ENCODE data around the gene GIMAP1. TPM values are rescaled to one million over a fixed set of nuclear protein-coding genes. Genes with fewer than 3 reads are reported as not detected.

Gene GIMAP1
- total and polyA plus RNA-seq, 4 donors = 4.6 to 10.0 (median 7.6) TPM

DNA sequence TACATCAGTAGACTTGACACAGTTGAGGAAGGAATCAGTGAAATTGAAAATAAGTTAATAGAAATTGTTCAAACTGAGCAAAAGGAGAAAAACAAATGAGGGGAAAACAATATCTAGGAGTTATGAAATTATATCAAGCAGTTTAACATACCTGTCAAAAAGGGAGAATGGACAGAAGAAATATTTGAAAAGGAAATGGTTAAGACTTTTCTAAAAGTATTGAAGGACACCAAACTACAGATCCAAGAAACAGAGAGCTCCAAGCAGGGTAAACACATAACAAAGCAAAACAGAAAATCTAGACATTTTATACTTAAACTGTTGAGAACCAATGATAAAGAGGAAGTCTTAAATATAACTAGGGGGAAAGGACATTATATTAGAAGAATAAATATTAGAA lies 12.2 kb downstream of the GIMAP1 start:
- Histone ChIP-seq H3K27me3 (ENCODE audit: control insufficient read depth in 3 of 3, insufficient read depth in 3 of 3, low read length in 2 of 3) (peaks cover 0 to under 1% (median 0%) of the 10 kb centered on the region in 3 donors), H3K36me3 (ENCODE audit: control insufficient read depth in 4 of 4, insufficient read depth in 4 of 4, low read length in 4 of 4) (no peaks in the 10 kb centered on the region), H3K4me1 (ENCODE audit: control insufficient read depth in 5 of 5, insufficient read depth in 5 of 5, low read length in 5 of 5) (no peaks in the 10 kb centered on the region), H3K9me3 (ENCODE audit: control insufficient read depth in 4 of 4, insufficient read depth in 3 of 4, low read length in 3 of 4) (peaks cover 0 to 6% (median 1%) of the 10 kb centered on the region in 4 donors), H3K4me3 (no peak overlapping the region), H3K9ac (ENCODE audit: insufficient read depth in 1 of 2, low read length in 2 of 2) (no peak overlapping the region), H3K27ac (ENCODE audit: low read depth in 1 of 2, low read length in 1 of 2) (no peak overlapping the region)
- no peak for ATAC-seq (ENCODE audit: insufficient read depth, low FRiP score)
- no peak for DNase-seq
- TF ChIP-seq, protein P1, sequence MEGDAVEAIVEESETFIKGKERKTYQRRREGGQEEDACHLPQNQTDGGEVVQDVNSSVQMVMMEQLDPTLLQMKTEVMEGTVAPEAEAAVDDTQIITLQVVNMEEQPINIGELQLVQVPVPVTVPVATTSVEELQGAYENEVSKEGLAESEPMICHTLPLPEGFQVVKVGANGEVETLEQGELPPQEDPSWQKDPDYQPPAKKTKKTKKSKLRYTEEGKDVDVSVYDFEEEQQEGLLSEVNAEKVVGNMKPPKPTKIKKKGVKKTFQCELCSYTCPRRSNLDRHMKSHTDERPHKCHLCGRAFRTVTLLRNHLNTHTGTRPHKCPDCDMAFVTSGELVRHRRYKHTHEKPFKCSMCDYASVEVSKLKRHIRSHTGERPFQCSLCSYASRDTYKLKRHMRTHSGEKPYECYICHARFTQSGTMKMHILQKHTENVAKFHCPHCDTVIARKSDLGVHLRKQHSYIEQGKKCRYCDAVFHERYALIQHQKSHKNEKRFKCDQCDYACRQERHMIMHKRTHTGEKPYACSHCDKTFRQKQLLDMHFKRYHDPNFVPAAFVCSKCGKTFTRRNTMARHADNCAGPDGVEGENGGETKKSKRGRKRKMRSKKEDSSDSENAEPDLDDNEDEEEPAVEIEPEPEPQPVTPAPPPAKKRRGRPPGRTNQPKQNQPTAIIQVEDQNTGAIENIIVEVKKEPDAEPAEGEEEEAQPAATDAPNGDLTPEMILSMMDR (IDR thresholded peaks at IDR 0.05; ENCODE audit: control extremely low read depth, extremely low read depth) = no peak

DNA sequence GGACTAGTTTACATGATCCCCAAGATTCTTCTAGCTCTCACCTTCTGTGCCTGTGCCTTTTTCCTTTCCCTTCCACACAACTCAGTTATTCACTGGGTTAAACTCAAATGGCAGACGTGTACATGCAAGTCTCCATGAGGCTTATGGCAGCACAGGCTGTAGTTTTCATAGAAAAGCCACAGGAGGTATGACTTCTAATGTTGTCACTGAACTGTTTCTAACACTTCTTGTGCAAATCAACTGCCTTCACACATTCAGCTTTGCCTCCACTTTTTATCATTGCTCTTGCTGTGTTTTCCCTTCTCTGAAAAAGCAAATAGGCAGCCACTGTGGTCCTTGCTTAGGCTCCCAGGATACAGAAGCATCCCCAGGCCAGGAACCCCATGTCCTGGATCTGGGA lies 15.5 kb downstream of the GIMAP1 start:
- no peak for DNase-seq
- H3K27me3 ChIP-seq (ENCODE audit: control insufficient read depth in 3 of 3, insufficient read depth in 3 of 3, low read length in 2 of 3) = peaks cover 0 to 2% (median 2%) of the 10 kb centered on the region in 3 donors
- WGBS, 2 donors = 63 to 94% methylated on average over 1 of the region's 1 CpG
- H3K9ac ChIP-seq (ENCODE audit: insufficient read depth in 1 of 2, low read length in 2 of 2) = no peak overlapping the region
- no peak for ATAC-seq (ENCODE audit: insufficient read depth, low FRiP score)
- no peaks in the 10 kb centered on the region for H3K4me1 ChIP-seq (ENCODE audit: control insufficient read depth in 5 of 5, insufficient read depth in 5 of 5, low read length in 5 of 5)
- no peak overlapping the region for H3K27ac ChIP-seq (ENCODE audit: low read depth in 1 of 2, low read length in 1 of 2)
- no peaks in the 10 kb centered on the region for H3K36me3 ChIP-seq (ENCODE audit: control insufficient read depth in 4 of 4, insufficient read depth in 4 of 4, low read length in 4 of 4)
- H3K4me3 ChIP-seq = no peak overlapping the region
- TF ChIP-seq, protein P1 (IDR thresholded peaks at IDR 0.05; ENCODE audit: control extremely low read depth, extremely low read depth) = no peak
- H3K9me3 ChIP-seq (ENCODE audit: control insufficient read depth in 4 of 4, insufficient read depth in 3 of 4, low read length in 3 of 4) = peaks cover 0 to 3% (median 1%) of the 10 kb centered on the region in 4 donors

DNA sequence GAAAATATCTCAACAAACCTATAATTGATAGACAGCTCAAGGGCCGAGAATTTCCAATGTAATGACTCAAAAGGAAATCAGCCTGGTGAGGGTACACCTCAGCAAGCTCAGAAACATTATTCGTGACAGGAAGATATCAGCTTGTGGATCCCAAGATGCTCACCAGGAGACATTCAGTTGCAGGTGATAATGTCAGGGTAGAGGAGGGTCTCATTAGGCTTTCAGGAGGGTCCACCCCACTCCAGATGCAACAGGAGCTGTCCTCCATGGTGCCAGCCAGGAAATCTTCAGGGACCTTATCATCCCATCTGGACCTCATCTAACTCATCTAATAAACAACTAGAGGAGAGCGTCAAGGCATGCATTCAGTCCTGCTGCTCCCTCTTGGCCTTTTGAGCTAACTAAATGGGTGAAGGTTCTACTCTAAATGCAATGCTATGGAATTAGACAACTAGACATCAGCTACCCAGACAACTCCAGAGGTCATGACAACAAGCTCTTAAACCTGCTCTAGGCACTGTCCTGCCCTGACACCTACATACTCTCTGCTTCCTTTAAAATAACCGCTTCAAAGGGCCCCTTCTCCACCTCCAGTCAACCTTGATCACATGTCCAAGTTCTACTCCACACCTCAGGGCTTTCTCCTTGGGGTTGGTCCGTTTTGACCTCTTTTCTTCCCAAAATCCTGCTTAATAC lies 16.5 kb downstream of the GIMAP1 start:
- peaks cover 0 to 3% (median 0%) of the 10 kb centered on the region in 4 donors for H3K9me3 ChIP-seq (ENCODE audit: control insufficient read depth in 4 of 4, insufficient read depth in 3 of 4, low read length in 3 of 4)
- TF ChIP-seq, protein P1 (IDR thresholded peaks at IDR 0.05; ENCODE audit: control extremely low read depth, extremely low read depth) = no peak
- peaks cover 0 to 10% (median 2%) of the 10 kb centered on the region in 3 donors for H3K27me3 ChIP-seq (ENCODE audit: control insufficient read depth in 3 of 3, insufficient read depth in 3 of 3, low read length in 2 of 3)
- no peak overlapping the region for H3K9ac ChIP-seq (ENCODE audit: insufficient read depth in 1 of 2, low read length in 2 of 2)
- no peak for DNase-seq
- H3K4me1 ChIP-seq (ENCODE audit: control insufficient read depth in 5 of 5, insufficient read depth in 5 of 5, low read length in 5 of 5) = no peaks in the 10 kb centered on the region
- no peak overlapping the region for H3K27ac ChIP-seq (ENCODE audit: low read depth in 1 of 2, low read length in 1 of 2)
- ATAC-seq (ENCODE audit: insufficient read depth, low FRiP score) = no peak
- WGBS, 2 donors = 78 to 89% methylated on average over 5 of the region's 5 CpGs
- H3K4me3 ChIP-seq = no peak overlapping the region
- no peaks in the 10 kb centered on the region for H3K36me3 ChIP-seq (ENCODE audit: control insufficient read depth in 4 of 4, insufficient read depth in 4 of 4, low read length in 4 of 4)

Measured in lung (tissue), 12 donors.